DMS153 (cell line): ENCODE data around the gene KCNJ9.
"Not testable (repeated sequence)": the region's sequence is repeated elsewhere in the genome, so short reads cannot be mapped to it uniquely, and the experiment has no call there.

Experiments
- DNase-seq: peaks from one replicate; lab custom pipeline; 2025; lab: John Stamatoyannopoulos, UW

KCNJ9 gene

DNA sequence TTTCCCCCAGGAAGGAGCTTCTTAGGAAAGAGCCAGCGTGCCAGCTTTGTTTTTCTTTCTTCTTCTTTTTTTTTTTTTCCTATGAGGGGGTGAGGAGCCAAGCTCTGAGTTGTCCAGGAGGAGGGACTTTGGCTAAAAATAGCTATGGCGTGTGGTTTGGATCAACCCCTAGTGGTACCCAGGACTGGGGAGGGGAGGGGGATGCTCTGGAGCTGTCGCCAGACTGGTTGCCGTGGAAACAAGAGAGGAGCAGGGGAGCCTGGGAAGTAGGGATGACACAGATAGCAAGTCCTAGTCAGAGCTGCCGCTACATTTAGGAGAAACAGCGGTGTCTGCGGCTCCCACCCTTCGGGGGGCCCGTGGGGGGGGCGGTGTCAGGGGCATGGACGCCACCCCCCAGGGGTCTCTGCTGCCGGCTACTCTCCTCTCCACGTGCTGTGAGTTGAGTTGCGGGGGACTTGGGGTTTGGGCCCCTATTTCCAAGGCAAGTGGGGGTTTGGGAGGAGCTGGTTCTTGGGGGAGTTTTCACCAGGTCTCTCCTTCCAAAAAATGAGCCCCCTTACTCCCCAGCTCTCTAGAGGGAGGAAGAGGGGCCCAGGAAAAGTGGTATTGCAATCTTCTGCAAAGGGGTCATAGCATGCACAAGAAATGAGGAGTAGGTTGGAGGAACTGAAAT, at the start of gene KCNJ9:
TSS of gene KCNJ9 (plus strand) at position 278 of the 676 bp plus-strand sequence. CDS start 2,493 bp downstream, outside the sequence.
- no peak for DNase-seq

- no peak for DNase-seq
Observed at GRCh38 chr1:160032165-160032820, 49.0 kb upstream of the KCNJ9 start.

DNA sequence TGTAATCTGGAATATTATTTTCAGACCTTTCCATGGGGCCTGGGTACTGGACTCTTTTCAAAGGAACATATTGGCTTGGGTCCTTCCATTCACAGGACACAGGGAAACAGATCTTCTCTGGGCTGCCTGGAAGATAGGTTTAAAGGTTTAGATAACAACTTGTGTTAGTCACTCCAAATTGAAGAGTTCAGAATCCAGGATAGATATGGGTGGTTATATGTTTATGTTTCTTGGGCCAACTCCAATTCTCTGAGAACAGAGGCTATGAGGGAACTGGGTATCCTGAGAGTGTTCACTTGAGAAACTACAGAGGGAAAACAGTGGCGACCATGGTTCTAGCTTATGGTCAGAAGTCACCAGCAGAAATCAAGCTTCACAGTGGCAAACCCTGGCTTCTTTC, 40.9 kb upstream of the KCNJ9 start:
- no peak for DNase-seq

GRCh38 chr1:160043543-160043942, 37.8 kb upstream of the KCNJ9 start:
- no peak for DNase-seq

GRCh38 chr1:160045653-160046052, 35.7 kb upstream of the KCNJ9 start:
- DNase-seq: no peak

DNA sequence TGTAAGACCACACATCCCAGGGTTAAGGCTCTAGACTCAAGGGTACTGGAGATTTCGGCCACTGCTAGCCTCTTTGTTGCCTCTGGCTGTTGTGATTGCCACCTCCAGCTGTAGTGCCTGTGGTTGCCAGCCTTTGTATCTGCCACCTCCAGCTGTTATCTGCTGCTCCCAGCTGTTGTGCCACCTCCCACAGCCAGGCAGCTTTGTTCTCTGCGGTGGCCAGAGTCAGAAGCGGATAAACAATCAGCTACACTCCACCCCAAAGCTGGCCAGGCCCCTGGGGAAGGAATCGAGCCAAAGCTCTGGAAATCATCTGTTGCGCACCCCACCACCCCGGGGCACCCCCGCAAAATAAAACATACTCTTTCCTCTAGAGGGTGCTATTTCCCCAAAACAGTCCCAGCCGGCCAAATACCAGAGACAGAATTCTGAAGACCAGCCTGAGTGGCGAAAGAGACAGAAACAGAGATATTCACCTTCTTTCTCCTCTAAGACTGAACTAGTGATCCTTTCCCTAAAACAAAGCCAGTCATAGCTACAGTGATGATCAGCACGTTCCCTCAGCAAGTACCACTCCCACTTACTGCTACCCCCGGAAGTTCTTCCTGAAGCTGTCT, 34.7 kb upstream of the KCNJ9 start:
- DNase-seq: no peak

DNA sequence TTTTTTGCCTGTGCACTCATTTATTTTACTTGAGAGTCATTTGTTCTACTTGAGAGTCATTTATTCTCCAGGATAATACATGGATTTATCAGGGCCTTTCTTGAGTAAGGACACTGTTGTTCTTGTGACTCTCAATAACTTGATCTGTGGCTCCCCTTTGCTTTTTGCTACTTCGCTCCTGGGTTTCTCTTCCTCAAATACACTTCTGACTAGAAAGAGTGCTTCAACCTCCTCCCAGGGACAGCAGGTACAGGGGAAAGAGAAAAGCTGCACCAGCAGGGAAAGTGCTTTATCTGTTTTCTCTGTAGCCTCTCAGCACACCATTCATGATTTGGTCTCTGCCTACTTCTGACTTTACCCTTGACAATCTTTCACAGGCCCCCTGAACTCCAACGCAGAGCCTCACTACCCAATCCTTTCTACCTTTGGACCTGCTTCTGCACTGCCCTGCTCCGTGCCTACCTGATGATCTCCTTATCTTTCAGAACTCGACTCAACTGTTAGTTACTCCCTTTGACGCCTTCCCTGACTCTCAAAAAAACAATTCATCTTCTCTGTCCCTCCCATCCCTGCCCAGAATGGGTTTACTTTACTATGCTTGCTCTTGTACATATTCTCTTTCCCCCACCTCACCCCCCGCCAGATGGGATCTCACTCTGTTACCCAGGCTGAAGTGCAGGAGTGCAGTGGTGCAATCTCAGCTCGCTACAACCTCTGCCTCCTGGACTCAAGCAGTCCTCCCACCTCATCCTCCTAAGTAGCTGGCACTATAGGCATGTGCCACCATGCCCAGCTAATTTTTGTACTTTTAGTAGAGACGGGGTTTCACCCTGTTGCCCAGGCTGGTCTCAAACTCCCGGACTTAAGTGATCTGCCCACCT, 34.0 kb upstream of the KCNJ9 start:
- no peak for DNase-seq

DNA sequence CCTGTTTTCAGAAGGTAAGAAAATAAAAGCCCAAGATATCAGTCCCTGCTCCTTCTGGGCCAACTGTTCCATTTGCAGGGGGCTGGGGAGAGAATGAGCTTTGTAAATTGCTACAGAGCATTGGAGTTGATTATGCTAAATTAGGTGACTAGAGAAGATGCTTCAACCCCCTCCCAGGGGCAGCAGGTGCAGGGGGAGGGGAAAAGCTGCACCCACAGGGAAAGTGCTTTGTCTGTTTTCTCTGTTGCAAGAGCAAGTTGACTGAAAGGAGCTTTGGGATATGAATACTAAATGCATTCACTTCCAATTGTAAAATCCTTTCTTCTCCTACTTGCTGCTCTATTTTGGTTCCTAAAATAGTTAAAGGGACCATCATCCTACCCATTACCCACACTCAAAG, 33.0 kb upstream of the KCNJ9 start:
- DNase-seq: no peak

DNA sequence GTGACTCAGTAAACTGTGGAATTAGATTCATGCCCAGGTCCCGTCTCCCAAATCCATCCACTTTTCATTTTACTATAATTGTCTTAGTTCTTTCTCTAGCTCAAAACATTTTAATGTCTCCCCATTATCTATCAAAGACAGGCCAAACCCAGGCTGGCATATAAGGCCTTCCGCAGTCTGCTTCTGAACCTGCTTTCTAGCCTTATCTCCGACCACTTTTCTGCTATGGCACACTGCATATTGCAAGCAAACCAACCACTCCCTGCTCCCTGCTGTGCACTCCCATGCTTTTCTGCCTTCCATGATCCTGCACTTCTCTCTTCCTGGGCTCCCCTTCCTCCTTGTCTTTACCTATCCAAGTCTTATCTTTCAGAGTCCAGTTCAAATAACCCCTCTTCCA, 32.2 kb upstream of the KCNJ9 start:
- DNase-seq: no peak

GRCh38 chr1:160050182-160050581, 31.2 kb upstream of the KCNJ9 start:
- DNase-seq: not testable (repeated sequence)

GRCh38 chr1:160050619-160051018, 30.7 kb upstream of the KCNJ9 start:
- no peak for DNase-seq

DNA sequence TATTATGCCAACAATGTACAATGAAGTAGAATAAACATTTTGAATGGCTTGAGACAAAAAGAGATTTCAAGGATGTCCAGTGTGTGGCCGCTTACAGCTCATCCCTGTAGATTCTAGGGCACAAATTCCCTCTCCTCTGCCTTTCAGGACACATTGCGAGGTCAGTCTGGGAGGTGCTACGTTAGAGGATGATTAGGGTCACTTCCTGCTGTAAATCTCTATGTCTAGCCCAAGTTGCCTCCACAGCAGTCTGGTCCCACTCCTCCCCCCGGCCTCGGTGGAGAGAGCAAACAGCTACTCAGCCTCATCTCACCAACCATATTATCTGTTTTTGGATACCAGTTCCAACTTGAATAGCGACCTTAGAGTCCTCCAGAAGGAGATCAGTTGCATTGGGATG, 28.4 kb upstream of the KCNJ9 start:
- DNase-seq: no peak

DNA sequence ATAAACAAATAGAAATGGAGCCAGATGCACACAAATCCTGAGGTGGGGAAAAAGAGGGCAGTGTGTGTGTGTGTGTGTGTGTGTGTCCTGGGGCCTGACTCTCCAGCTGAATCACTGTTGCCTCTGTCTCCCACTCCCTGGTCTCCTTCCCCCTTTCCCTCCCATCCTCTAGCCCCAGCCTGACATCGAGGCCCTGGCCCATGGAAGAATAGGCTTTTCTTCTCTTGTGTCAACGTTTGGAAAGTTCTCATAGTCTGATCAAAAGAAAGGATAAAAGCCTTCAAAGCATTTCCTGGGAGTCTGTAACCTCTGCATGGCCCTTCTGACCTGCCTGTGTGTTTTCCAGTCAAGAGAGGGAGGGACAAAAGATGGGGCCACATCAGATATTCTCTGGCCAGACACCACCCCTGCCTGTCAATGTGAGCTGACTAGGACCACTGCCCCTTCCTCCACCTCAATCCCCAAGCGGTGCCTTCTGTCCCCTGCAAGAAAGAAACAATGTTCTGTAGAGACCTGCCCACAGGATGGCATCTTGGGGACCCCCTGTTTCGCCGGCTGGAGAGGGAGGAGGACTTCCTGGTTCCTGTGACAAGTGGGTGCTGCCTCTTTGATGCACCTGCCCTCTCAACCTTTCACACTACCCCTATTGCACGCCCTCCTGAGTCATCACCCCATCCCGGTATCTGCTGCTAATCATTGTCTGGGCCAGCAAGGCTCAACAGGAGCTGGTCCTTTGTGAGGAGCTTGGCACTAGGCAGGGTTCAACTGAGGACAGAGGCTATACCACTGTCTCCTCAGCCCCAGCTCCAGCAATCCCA, 27.6 kb upstream of the KCNJ9 start:
- DNase-seq: no peak

DNA sequence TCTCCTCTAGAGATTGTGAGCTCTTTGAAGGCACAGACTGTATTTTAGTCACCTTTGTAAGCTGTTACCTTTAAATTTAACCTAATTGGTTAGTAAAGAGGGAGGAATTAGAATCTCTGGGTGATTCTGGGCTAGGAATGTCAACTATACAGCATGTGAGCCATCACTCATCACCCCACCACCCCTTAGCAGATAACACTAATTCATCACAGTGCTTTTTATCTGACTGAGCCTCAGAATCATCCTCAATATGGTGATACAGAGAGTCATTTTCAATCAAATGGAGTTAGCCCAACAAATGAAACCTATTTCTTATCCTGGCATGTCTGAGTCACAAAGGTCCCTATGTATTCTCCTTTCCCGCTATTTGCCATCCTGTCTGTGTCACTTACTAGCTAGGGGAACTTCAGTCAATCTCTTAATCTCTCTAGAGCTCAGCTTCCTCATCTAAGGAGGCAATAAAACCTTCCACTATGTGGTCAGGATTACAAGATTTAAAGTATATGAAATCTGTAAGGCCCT, 24.6 kb upstream of the KCNJ9 start:
- no peak for DNase-seq

DNA sequence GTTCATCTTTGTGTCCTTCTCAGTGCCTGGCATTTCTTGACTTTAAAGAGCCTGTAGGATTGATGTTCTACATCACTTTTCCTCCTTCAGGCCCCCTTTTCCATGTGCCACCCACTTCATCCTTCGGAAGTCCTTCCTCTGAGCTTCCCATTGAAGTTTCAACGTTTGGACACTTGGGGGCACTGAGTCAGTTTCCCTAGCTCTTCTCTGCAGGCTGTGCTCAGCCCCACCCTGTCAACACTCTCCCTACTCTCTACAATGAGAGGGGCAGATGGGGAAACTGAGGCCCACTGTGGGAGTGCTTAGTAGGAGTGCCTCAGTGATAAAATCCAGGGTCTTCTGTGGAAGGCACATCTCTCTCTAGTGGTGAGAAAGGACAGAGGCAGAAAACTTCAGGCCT, 23.3 kb upstream of the KCNJ9 start:
- DNase-seq: no peak

DNA sequence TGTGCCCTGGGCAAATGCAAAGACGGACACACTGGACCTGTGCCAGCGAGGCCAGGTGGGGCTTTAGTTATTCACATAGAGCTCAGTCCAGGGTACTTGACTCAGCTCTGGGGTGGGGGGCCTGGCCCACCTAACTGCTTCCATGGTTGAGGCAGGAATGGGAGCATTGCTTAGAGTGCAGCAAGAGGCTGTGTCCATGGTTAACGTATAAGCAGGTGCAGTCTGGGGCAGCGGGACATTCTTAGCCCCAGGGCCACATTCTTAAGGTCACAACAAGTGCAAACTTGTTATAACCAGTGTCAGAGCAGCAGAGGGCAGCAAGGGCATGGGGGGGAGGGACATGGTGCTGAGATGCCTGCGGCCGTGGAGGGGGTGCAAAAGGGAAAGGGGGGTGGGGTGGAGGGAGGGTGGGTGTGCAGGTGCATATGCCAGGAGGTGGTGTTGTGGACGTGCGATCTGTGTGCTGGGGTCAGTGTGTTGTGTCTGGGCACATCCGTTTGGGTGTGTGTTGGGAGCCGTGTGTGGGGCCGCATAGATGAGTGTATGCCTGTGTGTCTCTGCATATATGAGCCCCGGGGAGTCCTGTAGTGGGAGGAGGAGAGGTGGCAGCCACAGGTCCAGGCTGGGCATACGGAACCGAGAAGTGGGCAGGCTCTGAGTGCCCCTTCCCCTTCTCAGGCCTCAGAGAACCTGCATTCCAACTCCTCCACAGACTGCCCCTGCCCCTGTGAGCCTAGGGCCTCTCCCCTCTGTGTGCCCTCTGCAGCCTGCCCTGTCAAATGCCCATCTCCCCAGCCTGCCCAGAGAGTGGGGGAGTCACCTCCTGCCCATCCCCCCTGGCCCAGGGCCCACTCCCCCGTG, 19.7 kb upstream of the KCNJ9 start:
- no peak for DNase-seq

DNA sequence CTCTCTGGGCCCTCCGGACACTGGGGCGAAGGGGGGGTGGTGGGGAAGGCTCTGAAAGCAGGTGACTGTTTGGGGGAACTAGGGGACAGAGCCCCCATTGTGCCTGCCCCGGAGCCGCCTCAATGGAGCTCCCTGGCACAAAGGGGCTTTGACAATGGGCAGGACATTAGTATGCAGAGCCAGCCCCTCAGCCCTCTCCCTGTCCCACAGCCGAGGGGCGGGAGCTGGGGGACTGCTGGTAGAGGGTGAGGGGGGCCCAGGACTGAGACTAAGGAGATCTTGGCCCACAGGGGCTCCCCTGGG, 19.2 kb upstream of the KCNJ9 start:
- no peak for DNase-seq

DNA sequence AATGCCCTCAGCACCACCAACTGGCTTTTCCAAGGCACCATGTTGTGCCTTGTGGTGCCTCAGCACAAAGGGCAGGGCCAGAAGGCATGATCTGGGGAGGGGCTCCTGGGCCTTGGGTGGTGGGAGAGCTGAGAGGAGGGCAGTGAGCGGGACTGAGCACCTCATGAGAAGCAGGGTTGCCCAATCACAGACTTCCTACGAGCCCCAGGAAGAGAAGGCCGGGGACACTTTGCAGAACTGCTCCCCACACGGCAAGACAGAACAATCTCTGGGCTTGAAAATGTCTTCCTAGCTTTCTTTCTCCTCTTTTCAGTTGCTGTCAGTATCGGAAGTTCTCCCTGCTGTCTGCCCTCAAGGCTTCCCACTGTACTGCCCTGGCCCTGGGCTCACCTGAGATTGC, 18.2 kb upstream of the KCNJ9 start:
- no peak for DNase-seq

- DNase-seq: no peak
Observed at GRCh38 chr1:160064164-160064563, 17.2 kb upstream of the KCNJ9 start.

GRCh38 chr1:160064746-160065145, 16.6 kb upstream of the KCNJ9 start:
- DNase-seq: no peak
